CMK (cell line): Measurements from ENCODE around the gene DLGAP1.

Source experiments
- DNase-seq: peaks from one replicate; pipeline ENCODE4 v3.0.0-alpha.2; 2010; ENCODE audit warnings: low read depth

The DLGAP1 gene

DNA sequence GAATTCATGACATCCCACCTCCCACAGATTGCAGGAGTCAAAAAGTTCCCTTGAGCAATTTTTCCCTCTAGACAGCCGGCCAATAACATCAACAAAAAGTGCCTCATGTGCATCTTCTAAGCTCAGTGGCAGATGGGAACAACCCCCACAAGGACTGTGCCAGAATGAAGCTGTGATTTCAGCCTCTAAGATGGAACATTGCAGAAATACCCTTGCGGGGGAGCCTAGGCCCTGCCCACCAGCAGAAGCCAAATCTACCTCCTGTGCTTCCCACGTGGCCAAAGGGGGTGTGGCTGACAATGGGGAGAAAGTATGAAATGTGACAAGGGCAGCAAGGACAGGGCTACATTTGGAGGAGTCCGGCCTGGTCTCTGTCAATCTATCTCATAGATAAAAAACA, 522.8 kb downstream of the DLGAP1 start:
- DNase-seq = no peak

DNA sequence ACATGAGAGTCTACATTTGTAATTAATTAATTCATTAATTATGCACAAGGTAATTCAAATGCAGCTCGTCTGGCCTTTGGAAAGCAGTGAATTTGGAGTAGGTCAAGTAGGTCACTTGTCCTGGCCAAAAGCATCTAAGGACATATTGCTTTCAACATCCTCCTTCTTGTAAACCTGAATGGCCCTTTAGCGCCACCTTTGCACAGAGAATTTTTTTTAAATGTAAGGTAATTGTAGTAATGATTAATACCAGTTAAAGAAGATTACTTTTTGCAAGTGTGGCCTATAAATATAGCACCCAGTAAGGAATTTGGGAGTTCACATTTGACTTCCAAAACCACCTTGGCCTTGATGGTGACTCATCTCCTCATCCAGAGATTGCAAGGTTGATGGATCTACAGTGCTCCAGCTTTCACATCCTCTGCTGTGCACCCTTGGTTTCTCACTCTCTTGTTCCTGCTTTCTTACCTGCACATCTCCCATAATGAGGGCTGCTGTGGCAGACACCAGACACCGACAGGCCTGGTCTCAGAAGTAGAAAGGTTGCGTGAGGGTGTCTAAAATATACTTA, 523.5 kb downstream of the DLGAP1 start:
- DNase-seq = no peak

- DNase-seq = no peak
Measured at GRCh38 chr18:3931013-3931315, 524.1 kb downstream of the DLGAP1 start.

DNA sequence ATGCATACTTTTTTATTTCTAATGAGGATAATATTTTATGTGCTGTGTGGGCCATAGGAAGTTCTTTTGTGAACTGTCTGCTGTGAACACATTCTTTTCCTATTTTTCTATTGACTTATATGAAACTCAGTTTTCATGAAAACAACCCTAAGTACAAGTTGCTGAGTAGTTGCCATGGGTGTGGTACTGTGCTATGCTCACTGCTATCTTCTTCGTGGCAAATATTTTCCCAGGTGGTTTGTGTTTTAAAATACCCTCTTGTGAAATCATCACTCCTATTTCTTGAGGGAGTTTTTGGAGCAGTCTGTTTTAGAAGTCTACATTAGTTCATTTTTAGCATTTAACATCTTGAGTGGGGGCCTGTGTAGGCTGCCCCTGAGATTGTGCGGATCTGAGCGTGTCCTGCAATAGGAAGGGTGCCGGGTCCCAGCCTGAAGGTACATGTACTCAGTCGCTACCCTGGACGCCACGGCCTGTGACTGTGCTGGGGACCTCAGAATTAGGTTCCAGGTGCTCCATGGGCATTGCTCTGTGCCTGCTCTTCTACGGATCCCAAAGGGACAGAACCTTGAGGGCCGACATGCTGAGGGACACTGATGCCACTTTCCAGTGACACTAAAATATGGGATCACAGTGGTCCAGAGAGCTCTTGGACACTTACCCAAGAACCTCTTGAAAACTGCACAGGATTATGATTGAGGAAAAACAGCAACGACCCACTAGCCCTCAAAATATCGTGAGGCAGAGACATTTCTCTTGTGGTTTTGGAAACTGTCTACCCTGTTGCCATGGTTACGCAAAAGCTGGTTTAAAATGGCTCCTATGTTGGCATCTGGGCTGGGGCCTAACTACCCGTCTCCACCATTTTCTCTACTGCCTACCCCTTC, 524.7 kb downstream of the DLGAP1 start:
- DNase-seq = no peak

DNA sequence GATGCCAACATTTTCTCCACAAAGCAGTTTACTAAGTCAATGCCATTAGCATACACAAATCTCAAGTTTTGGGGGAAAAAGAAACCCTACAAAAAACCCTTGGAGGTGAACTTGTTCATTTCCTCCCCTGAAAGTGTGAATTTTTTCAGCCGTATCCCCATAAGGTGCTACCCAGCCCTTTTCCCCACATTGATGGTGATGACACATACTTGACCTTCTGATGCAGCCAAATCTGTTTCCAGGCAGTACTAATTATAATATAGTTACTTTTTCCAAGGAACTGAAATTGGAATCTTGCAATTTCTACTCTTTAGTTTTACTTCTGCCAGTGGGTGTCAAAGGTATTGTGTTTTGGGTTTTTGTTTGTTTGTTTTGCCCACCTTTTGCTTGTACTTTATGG, 530.7 kb downstream of the DLGAP1 start:
- DNase-seq = no peak

GRCh38 chr18:3923750-3924149, 531.4 kb downstream of the DLGAP1 start:
- no peak for DNase-seq

GRCh38 chr18:3921826-3922225, 533.3 kb downstream of the DLGAP1 start:
- no peak for DNase-seq

- no peak for DNase-seq
Measured at GRCh38 chr18:3920832-3921231, 534.3 kb downstream of the DLGAP1 start.

DNA sequence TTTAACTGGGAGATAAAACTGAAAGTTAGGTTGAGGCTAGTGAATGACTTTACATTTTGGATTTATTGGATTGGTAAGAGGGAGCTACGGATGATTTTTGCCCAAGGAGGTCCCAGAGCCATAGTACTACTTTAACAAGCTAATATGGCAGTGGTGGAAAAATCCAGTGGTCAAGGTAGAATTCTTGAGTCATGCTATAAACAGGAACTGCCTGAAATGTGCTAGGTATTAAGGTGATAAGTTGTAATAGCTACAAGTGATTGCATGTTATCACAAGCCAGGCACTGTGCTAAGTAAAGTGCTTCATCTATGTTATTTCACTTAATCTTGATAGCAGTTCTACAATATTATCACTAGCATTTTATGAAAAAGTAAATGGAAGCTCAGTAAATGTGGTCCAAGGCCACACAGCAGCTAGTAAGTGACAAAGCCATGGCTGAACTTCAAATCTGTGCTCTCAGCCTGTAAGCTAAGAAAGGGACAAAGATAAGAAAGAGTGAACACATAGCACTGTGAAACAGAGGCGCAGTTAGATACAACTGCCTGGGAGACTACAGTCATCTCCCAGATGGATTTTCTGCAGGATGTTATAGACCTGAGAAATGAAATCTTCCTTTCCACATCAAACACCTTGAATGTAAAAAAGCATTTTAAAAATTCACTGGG, 535.6 kb downstream of the DLGAP1 start:
- DNase-seq = no peak

DNA sequence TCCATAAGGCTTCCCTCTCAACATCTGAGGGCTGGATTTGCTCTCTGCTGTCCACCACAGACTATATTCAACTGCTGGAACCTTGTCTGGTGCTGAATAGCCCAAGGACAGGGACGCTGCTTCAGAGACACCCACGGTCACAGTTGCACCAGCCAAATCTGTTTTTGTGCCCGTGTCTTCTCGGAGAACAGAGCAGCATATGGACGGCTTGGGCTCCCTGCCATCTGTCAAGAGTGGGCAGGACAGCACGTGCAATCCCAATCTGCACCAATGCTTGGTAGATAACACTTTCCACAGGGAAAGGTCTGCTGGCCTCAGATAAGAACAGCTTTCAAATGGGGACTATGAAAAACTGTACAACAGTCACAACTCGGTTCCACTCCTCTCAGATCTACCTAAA, 539.0 kb downstream of the DLGAP1 start:
- DNase-seq = no peak

DNA sequence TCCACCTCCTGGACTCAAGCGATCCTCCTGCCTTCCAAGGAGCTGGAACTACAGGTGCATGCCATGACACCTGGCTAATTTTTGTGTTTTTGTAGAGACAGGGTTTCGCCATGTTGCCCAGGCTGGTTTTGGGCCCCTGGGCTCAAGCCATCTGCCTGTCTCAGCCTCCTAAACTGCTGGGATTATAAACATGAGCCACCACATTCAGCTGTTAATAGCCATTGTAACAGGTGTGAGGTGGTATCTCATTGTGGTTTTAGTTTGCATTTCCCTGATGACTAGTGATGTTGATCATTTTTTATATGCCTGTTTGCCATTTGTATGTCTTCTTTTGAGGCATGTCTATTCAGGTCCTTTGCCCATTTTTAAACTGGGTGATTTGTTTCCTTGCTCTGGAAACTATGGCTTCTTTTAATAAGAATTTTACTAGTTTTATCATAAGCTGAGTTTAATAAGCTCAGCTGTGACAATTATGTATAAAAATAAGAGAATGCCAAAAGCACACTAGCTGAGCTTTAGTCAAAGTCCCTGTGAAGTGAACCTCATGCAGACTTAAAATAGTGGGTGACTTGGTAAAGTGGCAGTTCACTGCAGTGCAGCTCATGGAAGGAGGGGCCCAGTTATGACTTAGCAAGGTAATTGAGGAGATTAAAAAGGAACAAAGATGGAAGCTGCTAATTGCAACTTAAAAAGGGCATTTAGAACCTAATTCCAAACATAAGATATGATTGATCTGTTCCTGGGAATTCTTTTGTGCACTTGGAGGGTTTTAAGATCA, 540.1 kb downstream of the DLGAP1 start:
- no peak for DNase-seq

- DNase-seq = no peak
Measured at GRCh38 chr18:3914109-3914508, 541.0 kb downstream of the DLGAP1 start.

DNA sequence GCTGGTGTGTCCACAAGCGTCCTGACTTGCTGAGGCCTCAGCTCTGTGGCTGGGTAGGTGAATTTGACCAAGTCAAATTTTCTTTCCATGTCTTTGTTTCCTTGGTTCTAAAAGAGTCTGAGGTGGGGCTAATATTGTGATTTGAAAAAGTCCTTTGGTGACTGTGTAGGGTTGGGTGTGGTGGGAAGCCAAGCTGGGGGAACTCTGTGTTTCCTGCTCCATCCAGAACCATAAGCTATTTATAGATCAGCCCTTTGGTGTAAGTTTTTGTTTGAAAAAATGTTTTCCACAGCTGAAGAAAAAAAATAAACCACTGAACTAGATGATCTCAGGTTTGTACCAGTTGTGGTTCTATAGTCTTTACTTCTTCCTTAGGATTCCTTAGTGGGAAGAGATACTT, 542.4 kb downstream of the DLGAP1 start:
- no peak for DNase-seq

- no peak for DNase-seq
Measured at GRCh38 chr18:3911413-3911812, 543.7 kb downstream of the DLGAP1 start.

- DNase-seq = no peak
Measured at GRCh38 chr18:3910512-3910911, 544.6 kb downstream of the DLGAP1 start.

DNA sequence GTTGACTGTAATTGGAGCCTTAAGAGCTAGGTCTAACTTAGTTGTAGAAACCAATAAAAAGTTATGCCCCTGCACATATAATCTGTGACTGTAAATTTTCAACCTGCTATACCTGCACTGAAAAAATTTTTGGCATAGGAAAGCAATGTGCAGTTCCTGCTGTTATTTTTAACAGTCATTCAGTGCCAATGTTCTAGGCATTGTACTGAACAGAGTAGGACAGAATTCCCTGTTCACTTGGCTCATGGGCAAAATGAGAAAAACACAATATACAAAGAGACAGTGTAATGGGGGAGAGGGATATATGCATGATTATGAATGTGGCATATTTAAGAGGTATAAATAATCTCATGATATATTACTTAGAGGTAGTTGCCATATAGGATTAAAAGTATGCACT, 547.2 kb downstream of the DLGAP1 start:
- no peak for DNase-seq

DNA sequence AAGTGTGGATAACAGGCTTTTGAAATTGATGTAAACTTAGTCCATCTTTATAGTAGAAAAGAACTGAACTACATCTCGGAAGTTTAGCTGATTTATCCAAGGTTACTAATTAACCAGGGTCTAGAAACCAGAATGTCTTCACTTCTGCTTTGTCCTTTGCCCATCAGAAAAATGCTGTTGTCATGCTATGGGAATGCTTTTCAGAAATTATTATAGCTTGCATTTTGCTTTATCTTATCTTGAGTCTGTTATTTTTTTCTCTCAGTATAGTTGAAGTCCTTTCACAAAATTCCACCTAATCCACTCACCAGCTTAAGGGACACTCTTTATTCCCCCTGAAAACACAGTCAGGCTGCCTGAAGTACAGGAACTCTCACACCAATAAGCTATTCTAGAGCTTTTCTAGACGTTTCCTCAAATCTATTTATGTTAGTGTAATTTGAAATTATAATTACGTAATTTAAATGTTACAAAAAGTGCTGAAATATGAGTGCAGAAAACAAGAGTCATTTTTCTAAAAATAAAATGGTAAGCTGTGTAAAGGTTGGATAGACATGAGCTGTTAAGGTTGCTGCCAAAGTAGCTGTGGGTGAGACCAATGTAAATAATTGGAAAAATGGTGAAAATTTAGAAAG, 548.9 kb downstream of the DLGAP1 start:
- DNase-seq = no peak

DNA sequence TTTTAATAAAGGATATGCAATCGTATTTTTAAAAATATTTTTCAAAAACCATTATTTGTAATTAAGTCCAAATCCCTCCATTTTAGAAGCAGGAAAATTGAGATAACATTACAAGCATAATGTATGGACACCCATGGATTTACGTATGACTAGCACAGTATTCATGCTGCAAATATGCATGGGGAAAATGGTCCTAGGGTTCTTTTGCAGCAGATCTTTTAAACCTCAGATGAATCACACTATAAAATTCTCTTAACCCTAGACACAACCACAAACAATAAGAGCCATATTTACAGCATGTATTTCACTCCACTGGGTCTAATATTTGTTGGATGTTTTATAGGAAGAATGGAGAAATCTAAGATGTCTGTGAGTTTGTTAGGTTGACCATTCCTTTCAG, 551.8 kb downstream of the DLGAP1 start:
- no peak for DNase-seq

DNA sequence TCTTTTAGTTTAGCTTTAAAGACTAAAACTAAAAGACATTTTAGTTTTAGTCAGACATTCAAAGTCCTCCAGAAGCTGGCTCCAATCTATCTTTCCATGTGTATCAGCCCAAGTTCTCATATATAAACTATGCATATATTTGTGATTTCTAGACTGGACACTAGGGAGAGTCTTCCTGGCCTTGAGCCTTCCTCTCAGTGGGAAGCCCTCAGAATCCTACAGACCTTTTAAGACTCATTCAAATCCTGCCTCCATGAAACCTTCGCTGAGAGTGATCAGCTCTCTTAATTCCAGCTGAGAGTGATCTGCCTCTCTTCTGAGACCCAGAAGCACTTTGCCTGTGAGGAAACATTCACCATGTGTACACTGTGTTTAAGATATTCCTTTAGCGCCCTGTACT, 552.4 kb downstream of the DLGAP1 start:
- DNase-seq = no peak

GRCh38 chr18:3901811-3902210, 553.3 kb downstream of the DLGAP1 start:
- DNase-seq = no peak

DNA sequence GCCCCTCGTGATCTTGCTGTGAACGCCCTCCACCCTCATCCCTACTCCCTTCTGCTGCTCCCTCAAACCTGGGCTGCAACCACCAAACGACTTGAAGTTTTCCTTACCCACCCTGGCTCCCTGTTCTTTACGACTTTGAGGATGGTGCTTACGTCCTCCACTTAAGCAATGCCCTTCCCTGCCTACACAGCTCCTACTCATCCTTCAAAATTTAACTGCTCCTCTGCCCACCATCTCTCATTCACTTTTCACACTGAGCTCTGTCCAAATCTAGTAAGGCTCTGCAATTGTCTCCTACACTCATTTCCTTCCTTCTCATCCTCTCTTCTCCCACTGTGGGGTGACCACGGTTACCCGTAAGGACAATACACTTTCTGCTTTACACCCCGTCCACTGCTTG, 554.1 kb downstream of the DLGAP1 start:
- no peak for DNase-seq

GRCh38 chr18:3900327-3900726, 554.8 kb downstream of the DLGAP1 start:
- no peak for DNase-seq
